Measurements from ENCODE around the gene FAM13C.

Gene FAM13C

GRCh38 chr10:59350558-59350957 is 11.8 kb downstream of the FAM13C start:
- no peak for TF ChIP-seq CREB1 (IDR thresholded peaks at IDR 0.05; ENCODE audit: low read depth)
- no peak for TF ChIP-seq REST (IDR thresholded peaks at IDR 0.05; ENCODE audit: low read depth)
- no peak for TF ChIP-seq TAF1 (IDR thresholded peaks at IDR 0.05; ENCODE audit: low read depth)
- TF ChIP-seq YY1 (IDR thresholded peaks at IDR 0.05; ENCODE audit: low read depth), result no peak
- no peak for TF ChIP-seq FOXM1 (IDR thresholded peaks at IDR 0.05; ENCODE audit: borderline replicate concordance, low read depth)

GRCh38 chr10:59346321-59346720 is 16.0 kb downstream of the FAM13C start:
- TF ChIP-seq TAF1 (IDR thresholded peaks at IDR 0.05; ENCODE audit: low read depth), result no peak
- no peak for TF ChIP-seq EP300 (IDR thresholded peaks at IDR 0.05; ENCODE audit: borderline replicate concordance)
- TF ChIP-seq FOXM1 (IDR thresholded peaks at IDR 0.05; ENCODE audit: borderline replicate concordance, low read depth), result no peak
- TF ChIP-seq CEBPB (IDR thresholded peaks at IDR 0.05), result no peak
- TF ChIP-seq YY1 (IDR thresholded peaks at IDR 0.05; ENCODE audit: low read depth), result no peak
- TF ChIP-seq TCF12 (IDR thresholded peaks at IDR 0.05; ENCODE audit: low read depth), result no peak
- no peak for TF ChIP-seq TEAD4 (IDR thresholded peaks at IDR 0.05)
- no peak for TF ChIP-seq REST (IDR thresholded peaks at IDR 0.05; ENCODE audit: low read depth)
- no peak for TF ChIP-seq CREB1 (IDR thresholded peaks at IDR 0.05; ENCODE audit: low read depth)
- TF ChIP-seq EGR1 (IDR thresholded peaks at IDR 0.05), result no peak
- TF ChIP-seq, protein P1, sequence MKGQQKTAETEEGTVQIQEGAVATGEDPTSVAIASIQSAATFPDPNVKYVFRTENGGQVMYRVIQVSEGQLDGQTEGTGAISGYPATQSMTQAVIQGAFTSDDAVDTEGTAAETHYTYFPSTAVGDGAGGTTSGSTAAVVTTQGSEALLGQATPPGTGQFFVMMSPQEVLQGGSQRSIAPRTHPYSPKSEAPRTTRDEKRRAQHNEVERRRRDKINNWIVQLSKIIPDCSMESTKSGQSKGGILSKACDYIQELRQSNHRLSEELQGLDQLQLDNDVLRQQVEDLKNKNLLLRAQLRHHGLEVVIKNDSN (IDR thresholded peaks at IDR 0.05), result no peak
- no peak for TF ChIP-seq RAD21 (IDR thresholded peaks at IDR 0.05; ENCODE audit: low read depth)
- no peak for TF ChIP-seq ZBTB7A (IDR thresholded peaks at IDR 0.05; ENCODE audit: low read depth)
- TF ChIP-seq, protein P2, sequence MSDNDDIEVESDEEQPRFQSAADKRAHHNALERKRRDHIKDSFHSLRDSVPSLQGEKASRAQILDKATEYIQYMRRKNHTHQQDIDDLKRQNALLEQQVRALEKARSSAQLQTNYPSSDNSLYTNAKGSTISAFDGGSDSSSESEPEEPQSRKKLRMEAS (IDR thresholded peaks at IDR 0.05), result no peak
- TF ChIP-seq NFIC (IDR thresholded peaks at IDR 0.05), result no peak

DNA sequence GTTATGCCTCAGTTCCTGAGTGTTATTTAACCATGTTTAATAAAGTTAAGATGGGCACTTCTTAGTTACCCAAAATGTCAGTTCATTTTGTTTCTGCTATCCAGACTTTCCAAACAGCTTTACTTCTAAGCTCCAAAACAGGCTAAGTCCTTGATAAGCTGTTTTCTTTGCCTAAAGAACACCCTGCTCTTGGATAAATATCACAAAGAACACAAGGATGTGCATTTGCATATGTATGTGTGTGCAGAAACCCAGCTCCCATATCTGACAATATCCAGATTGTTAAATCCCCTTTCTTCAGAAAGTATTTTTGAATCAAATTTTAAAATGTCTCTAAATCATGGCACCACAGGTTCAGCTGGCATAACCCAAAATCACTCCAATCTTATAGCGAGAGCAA is 19.6 kb downstream of the FAM13C start:
- TF ChIP-seq, protein P2 (IDR thresholded peaks at IDR 0.05), result no peak
- TF ChIP-seq ZBTB7A (IDR thresholded peaks at IDR 0.05; ENCODE audit: low read depth), result no peak
- no peak for TF ChIP-seq CEBPB (IDR thresholded peaks at IDR 0.05)
- TF ChIP-seq TCF12 (IDR thresholded peaks at IDR 0.05; ENCODE audit: low read depth), result no peak
- TF ChIP-seq YY1 (IDR thresholded peaks at IDR 0.05; ENCODE audit: low read depth), result no peak
- no peak for TF ChIP-seq FOXM1 (IDR thresholded peaks at IDR 0.05; ENCODE audit: borderline replicate concordance, low read depth)
- no peak for TF ChIP-seq NFIC (IDR thresholded peaks at IDR 0.05)
- no peak for TF ChIP-seq TEAD4 (IDR thresholded peaks at IDR 0.05)
- TF ChIP-seq EGR1 (IDR thresholded peaks at IDR 0.05), result no peak
- TF ChIP-seq, protein P1 (IDR thresholded peaks at IDR 0.05), result no peak

- TF ChIP-seq ZBTB7A (IDR thresholded peaks at IDR 0.05; ENCODE audit: low read depth) (no peak), RAD21 (IDR thresholded peaks at IDR 0.05; ENCODE audit: low read depth) (no peak), NFIC (IDR thresholded peaks at IDR 0.05) (no peak), EGR1 (IDR thresholded peaks at IDR 0.05) (no peak), TCF12 (IDR thresholded peaks at IDR 0.05; ENCODE audit: low read depth) (no peak), YY1 (IDR thresholded peaks at IDR 0.05; ENCODE audit: low read depth) (no peak), FOXM1 (IDR thresholded peaks at IDR 0.05; ENCODE audit: borderline replicate concordance, low read depth) (no peak), REST (IDR thresholded peaks at IDR 0.05; ENCODE audit: low read depth) (no peak), TEAD4 (IDR thresholded peaks at IDR 0.05) (no peak), TAF1 (IDR thresholded peaks at IDR 0.05; ENCODE audit: low read depth) (no peak), EP300 (IDR thresholded peaks at IDR 0.05; ENCODE audit: borderline replicate concordance) (no peak), CEBPB (IDR thresholded peaks at IDR 0.05) (no peak), CREB1 (IDR thresholded peaks at IDR 0.05; ENCODE audit: low read depth) (no peak)
- TF ChIP-seq, protein P1 (IDR thresholded peaks at IDR 0.05), result no peak
- TF ChIP-seq, protein P2 (IDR thresholded peaks at IDR 0.05), result no peak
These were observed 20.3 kb downstream of the FAM13C start for GRCh38 chr10:59342000-59342399.

All from Ishikawa (cell line).